NCI-H2227 (cell line): ENCODE results near the gene CER1.
"Not testable (repeated sequence)": the region's sequence is repeated elsewhere in the genome, so short reads cannot be mapped to it uniquely, and the experiment has no call there.

Experiments
- DNase-seq: peaks from one replicate; lab custom pipeline; 2025; ENCODE audit not compliant: unreplicated experiment; lab: John Stamatoyannopoulos, UW

The CER1 gene

DNA sequence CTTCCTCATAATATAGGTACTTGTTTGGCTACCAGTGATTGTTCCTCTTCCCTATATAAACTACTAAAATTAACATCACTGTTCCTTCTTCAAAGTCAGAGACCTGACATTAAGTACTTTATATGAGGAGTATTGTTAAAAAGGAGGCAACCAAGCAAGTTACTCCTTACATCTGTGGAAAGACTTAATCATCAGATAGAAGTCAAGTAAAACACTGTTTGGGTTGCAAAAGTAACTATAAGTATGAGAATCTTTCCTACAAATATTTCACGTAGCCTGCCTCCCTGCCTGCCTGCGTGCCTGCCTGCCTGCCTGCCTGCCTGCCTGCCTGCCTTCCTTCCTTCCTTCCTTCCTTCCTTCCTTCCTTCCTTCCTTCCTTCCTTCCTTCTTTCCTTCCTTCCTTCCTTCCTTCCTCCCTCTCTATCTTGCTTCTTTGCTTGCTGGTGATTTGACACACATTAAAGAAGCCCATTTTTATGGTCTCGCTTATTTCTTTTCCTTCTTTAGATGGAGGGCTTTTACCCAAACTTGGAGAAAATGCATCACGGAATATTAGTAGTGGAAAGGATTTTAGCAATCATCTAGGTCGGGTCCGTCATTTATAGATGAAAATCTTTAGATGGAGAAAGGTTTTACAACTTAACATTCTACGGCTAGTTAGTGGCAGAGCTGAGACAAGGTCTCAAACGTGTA is 3.2 kb downstream of the CER1 start:
- DNase-seq = no peak

DNA sequence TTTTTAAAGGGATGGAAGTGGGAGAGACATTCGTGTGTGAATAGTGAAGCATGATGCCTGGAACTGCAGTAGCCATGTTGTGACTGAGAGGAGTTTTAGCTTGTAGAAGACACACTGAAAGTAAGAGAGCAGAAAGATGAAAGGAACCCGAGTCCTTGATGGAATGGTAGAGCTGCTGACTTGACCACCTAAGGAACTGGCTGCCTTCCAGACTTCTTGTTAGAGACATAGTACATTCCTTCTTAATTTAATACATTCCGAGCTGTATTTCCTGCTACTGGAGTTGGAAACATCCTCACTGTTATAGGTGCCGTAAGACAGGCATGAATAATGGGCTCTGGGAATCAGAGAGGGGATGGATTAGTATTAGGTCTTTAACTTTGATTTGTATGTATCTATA is 7.4 kb downstream of the CER1 start:
- DNase-seq = no peak

DNA sequence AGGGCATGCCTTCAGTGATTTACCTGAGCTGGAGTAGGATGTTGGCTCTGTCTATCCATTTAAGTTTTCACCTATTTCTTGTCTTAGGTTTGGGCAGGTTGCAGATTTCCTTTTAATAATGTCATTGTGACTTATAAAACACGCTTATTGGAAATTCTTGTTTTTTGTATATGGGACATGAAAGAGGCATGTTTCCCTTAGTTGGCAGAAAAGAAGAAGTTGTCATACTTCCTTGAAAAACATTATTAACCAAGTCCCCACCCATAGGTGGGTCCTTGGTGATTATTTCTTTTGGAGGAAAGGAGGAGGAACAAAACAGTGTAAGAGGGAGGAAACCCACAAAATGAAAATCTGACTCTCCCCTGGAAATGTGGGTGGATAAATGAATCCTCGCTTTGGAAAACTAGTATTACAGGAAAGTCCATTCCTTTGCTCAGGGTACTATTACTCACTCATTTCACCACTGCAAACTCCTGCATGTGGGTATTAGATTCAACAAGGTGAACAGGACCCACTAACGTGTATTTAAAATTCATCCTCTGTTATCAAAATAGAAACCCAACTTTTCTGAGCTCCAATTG is 9.3 kb downstream of the CER1 start:
- no peak for DNase-seq

DNA sequence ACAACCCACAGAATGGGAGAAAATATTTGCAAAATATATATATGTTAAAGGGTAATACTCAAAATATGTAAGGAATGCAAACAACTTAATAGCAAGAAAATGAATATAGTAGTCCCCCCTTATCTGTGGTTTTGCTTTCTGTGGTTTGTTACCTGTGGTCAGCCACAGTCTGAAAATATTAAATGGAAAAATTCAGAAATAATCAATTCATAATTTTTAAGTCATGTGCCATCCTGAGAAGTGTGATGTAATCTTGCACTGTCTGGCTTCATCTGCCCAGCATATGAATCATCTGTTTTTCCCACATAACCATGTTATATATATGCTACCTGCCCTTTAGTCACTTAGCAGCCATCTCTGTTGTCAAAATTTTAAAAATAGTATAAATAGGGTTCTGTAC is 11.7 kb downstream of the CER1 start:
- no peak for DNase-seq

DNA sequence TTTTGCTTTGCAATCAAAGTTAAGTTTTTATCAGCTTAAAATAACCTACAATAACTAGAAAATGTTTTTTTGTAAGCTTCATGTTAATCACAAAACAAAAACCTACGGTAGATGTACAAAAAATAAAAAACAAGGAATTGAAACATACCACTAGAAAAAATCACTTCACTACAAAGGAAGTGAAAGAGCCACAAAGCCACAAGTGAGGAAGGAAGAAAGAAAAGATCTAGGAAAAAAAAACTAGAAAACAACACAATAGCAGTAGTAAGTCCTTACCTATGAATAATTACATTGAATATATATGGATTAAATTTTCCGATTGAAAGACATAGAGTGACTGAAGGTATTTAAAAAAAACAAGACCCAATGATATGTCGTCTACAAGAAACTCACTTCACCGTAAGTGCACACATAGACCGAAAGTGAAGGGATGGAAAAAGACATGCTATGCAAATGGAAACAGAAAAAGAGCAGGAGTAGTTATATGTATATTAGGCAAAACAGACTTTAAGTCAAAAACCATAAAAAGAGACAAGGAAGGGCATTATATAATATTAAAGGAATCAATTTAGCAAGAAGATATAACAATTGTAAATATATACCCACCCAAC is 15.9 kb downstream of the CER1 start:
- no peak for DNase-seq

DNA sequence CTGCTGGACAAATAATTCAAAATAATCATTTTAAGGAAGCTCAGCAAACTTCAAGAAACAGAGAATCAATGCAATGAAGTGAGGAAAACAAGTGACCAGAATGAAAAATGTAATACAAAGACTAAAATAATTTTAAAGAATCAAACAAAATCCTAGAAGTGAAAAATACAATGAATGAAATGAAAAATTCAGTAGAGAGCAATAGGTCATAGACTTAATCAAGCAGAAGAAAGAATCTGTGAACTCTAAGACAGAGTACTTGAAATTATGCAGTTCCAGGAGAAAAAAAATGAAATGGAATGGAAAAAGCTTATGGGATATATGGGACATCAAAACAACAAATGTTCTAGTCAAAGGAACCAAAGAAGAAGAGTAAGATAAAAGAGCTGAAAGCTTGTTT is 17.5 kb downstream of the CER1 start:
- no peak for DNase-seq

DNA sequence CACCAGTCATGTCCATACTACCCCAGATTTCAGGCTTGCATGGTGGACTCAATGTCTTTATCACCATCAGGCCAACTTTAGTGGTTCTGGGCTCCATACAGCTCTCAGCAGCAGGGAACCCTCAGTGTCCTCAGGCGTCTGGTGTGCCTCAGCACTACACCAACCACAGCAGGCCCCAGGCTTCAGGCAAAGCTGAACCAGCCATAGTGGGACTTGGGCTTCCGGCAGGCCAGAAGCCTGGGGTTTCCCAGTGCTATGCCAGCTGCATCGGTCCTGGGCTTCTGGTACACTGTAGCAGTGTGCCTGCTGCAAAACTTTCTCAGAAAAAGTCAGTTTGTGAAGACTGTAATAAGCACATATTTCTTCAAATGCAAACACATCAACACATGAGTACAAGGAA is 18.3 kb downstream of the CER1 start:
- no peak for DNase-seq

DNA sequence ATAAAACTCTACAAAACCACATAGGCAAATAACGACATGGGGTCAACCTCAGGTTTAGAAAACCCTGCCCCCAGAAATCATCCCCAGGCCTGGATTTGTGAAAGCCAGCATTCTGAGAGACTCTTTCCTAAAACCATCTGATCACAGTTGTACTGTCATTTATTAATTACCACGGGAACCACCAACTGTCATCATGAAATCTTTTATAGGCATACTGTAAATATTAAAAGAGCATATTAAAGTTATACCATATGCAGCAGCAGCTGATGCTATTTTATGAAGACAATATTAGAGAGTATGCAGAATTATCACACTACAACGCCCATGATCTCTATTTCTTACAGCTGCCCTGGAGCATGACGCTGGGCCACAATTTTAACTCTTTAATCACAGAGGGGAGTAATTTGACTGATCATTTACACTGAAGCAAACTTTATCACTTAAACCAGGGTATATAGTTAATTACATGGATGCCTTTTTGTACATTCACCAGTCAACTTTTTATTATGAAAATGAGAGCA is 20.3 kb downstream of the CER1 start:
- no peak for DNase-seq

DNA sequence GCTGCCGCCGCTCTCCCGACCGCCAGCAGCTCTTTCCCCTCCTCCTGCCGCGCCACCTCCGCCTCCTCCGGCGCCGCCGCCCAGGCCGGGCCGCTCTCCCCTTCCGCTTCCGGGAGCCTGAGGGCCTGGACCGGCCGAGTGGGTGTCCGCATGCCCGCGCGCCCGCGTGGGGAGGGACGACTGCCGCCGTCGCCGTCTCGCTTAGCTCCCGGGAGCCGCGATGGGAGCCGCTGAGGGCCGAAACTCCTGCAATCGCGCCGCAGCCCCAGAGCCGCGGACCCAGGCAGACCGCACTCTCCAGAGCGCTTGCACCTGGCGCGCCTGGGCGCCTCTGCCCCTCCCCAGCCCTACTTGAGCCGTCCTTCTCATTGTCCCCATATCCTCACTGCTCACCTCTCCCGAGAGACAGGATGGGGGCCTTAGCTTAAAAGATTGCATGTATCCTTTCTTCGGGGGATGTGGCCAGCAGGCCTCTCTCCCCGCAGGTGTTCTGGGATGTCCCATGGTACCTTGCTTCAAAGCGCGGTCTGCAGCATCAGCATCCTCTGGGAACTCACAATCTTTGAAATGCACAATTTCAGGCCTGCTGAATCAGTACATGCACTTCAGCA is 29.2 kb downstream of the CER1 start, which contains the start of gene ZDHHC21:
Gene ZDHHC21, minus strand, starts transcription at position 182 of the 611 bp plus-strand sequence. CDS start 19,092 bp downstream, outside the sequence.
- DNase-seq = peak; percentile 79

DNA sequence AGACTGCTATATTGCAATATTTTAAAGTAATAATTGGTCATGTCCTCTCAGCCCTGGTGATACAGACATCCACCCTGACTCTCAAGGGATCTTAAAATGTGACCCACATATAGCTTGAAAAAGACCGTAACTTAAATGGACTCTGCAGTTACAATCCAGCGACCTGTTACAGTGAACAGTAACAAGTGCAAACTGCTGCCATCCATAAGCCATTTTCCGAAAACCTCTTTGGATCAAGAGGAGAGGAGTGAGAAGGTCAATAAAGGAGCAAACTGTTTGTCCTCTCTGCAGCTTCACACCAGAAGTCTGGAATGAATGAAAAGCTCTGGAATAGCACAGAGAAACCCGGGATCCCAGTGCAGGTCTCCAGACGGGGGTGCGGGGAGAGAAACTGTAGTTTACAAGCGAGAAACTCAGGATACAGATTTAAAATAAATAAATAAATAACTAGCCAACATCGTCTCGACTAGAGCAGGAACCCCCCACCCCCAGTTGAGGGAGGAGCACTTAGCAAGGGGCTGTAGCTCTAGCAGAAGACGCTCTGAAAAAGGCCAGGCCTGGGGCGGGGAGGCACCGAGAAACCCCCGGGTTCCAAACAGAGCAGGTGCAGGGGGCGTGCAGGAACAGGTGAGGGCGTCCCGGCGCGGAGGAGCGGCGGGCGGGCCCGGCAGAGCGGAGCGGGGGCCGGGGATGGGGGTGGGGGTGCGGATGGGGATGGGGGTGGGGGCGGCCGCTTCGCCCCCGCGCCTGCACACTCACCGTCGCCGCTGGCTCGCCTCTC is 29.9 kb downstream of the CER1 start:
- DNase-seq = peak; percentile 67

DNA sequence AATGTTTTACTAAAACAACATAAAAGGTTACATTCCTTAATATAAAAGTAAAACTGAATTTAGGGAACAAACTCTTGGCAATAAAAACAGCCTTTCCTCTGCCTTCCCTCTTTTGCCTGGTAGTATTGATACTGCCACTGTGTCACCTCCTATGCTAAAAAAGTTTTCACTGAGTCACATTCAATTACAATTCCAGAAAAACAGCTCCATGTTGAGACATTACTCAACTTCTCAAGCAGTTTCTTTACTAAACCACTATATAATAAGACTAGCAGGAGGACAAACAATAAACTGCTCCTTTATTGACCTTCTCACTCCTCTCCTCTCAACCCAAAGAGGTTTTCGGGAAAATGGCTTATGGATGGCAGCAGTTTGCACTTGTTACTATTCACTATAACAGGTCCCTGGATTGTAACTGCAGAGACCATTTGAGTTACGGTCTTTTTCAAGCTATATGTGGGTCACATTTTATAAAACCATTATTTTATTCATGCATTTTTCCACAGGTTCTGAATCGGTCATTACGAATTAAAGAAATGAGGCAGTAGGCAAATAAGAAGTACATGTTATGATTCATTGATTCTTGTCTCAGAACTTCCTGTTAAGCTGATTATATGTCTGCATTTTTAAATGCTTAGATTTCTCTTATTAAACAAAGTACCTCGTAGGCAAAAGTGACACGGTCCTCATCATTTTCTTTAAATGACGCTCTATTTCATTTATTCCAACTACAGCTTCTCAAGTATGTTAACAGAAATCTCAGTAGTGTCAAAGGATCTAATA is 31.4 kb downstream of the CER1 start:
- DNase-seq = no peak

DNA sequence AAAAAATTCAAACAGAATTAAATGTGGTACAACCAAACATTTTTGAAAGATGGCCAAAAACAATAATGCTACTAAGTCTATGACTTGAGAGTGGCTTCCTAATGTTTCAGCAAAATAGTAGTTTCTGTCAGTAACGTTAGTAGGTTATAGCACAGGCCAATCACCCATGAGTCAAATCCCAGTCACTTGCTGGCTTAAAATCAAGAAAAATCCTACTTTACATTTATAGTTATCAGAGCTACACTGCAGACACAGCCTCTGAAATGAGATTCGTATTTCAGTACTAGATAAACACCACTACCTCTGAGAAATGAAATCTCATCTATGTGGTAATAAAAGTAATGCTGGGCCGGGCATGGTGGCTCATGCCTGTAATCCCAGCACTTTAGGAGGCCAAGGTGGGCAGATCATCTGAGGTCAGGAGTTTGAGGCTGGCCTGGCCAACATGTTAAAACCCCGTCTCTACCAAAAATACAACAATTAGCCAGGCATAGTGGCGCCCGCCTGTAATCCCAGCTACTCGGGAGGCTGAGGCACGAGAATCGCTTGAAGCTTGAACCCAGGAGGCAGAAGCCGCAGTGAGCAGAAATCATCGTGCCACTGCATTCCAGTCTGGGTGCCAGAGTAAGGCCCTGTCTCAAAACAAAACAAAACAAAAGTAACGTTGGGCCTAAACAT is 35.4 kb downstream of the CER1 start:
- no peak for DNase-seq

DNA sequence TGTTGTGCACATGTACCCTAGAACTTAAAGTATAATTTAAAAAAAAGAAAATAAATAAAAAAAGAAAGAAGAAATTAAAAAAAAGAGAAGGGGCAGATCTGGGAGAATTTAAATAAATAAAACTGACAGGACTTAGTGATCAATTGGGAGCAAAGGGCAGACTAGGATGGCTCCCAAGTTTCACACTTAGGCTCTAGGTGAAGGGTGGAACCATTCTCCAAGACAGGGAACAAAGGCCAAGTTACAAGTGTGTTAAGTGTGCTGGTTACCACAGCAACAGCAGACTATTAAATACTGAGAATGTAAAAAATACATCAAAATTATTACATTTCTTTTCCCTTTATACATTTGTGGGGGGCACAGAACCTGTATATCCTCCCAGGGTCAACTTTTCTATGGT is 36.4 kb downstream of the CER1 start:
- no peak for DNase-seq

DNA sequence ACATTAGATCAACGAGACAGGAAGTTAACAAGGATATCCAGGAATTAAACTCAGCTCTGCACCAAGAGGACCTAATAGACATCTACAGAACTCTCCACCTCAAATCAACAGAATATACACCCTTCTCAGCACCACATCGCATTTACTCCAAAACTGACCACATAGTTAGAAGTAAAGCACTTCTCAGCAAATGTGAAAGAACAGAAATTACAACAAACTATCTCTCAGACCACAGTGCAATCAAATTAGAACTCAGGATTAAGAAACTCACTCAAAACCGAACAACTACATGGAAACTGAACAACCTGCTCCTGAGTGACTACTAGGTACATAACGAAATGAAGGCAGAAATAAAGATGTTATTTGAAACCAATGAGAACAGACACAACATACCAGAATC is 39.9 kb downstream of the CER1 start:
- not testable (repeated sequence) for DNase-seq

DNA sequence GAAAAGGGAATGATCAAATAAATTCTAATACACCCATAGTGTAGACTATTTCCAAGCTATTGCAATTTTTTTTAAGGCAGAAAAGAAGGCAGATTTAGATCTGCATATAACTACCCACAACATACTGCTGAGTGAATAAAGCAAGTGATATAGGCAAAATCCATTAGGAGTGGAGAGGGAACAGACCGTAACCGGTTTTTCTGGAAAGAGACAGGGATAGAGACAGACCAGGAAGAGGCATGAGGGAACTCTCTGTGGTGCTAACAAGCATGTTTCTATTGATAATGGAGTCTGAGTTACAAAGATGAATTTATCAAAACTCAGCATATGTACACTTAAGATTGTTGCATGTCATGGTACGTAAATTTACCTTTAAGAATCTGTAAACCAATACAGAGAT is 43.8 kb downstream of the CER1 start:
- no peak for DNase-seq

DNA sequence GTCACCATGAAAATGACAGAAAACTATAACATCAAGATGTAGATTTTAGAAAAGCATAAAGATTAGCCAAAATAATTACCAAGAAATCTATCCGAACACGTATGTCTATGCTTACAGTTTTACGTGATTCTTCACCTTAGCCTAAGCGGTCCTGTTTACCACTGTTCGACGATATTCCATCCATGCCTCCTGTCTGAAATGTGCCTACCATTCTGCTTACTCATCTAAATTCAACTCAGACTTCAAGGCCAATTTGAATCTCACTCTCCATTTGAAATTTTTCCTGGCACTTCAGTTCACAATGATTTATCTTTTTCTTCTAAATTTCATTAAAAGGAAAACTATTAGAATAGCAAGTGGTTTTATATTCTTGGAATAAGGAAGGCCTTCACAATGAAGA is 44.7 kb downstream of the CER1 start:
- DNase-seq = no peak

DNA sequence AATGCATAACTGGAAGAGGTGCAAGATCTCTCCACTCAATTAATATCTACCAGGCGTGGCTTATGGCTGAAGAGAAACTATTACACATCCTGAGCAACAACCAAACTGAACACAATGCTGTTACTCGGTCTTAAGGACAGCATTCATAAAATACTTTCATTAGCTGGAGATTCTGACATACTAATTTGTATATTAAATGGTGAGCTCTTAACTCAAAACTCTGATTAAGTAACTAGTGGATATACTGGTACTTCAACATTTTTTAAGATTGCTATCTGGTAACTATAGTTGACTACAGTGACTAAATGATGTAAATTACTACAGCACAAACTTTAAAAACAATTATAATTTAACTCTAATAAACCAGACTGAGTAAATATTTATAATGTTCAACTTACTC is 45.1 kb downstream of the CER1 start:
- no peak for DNase-seq

DNA sequence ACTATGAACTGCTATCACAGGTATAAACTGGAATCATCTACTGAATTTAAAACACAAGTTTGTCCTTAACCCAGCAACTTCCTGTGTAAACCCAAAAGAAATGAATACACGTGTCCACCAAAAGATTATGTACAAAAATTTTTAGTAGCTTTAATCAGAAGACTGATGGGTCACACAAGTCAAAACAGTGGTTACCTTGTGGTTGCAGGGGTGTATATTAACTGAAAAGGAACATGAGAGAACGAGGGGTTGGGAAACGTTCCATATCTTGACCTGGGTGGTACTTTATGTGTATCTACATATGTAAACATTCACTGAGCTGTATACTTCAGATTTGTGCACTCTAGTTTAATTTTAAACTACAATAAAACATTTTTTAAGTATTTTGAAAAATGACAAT is 47.9 kb downstream of the CER1 start:
- DNase-seq = no peak

DNA sequence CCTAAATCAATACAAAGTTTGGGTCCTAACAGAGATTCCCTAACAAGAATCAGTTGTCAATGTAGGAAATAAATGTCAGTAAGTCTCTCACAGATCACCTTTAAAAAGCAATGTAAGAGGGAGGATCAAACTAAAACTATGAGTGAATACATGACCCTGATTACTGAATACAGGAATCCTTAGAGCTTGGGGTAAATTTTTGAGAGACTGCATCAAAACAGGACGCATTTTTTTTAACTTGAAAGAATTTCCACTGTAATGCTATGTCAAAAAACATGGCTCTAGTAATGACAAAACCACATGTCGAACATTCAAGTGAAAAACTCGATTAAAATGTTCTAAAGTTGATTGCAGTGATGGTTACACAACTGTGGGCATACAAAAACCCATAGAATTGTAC is 51.2 kb downstream of the CER1 start:
- no peak for DNase-seq

DNA sequence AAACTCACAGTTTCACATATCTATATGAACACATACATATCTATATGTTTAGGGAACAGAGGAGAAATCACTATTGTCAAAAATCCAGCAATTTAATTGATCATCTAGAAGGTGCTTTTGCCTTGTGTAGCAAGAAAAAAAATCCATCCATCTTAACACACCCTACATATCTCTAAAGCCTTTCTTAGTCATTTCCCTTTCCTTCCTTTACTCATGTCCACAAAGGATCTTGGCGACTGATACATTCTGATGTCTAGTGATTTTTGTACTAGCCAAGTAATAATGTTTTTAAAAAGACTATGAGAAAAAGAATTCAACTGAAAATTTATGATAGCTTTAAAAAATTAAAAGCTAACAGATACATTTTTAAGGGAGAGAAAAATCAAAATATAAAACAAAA is 51.8 kb downstream of the CER1 start:
- DNase-seq = no peak
